ENCODE measurements around the gene DNPH1. TPM values are rescaled to one million over a fixed set of nuclear protein-coding genes. Genes with fewer than 3 reads are reported as not detected.

DNPH1 gene
- total RNA-seq, 1 donor from 2014 or later: 299 TPM

DNA sequence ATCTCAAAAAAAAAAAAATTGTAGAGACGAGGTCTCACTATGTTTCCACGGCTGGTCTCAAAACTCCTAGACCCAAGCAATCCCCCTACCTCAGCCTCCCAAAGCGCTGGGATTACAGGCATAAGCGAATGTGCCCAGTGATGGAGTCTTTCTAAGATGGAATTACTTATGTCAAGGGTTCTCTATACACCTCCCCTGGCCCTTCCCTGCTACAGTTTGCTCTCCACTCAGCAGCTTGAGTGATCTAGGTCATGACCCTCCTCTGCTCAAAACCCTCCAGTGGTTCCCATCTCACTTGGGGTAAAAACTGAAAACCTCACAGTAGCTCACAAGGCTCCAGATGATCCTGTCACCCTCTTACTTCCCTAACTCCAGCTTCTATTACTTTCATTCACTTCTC lies 1.8 kb upstream of the DNPH1 start:
- TF ChIP-seq, protein P1, sequence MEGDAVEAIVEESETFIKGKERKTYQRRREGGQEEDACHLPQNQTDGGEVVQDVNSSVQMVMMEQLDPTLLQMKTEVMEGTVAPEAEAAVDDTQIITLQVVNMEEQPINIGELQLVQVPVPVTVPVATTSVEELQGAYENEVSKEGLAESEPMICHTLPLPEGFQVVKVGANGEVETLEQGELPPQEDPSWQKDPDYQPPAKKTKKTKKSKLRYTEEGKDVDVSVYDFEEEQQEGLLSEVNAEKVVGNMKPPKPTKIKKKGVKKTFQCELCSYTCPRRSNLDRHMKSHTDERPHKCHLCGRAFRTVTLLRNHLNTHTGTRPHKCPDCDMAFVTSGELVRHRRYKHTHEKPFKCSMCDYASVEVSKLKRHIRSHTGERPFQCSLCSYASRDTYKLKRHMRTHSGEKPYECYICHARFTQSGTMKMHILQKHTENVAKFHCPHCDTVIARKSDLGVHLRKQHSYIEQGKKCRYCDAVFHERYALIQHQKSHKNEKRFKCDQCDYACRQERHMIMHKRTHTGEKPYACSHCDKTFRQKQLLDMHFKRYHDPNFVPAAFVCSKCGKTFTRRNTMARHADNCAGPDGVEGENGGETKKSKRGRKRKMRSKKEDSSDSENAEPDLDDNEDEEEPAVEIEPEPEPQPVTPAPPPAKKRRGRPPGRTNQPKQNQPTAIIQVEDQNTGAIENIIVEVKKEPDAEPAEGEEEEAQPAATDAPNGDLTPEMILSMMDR (conservative IDR thresholded peaks at IDR 0.05; ENCODE audit: low read depth, low read length): no peak
- H3K4me3 ChIP-seq (ENCODE audit: low read depth, low read length): no peak overlapping the region
- no peak for DNase-seq (ENCODE audit: low read depth)

DNA sequence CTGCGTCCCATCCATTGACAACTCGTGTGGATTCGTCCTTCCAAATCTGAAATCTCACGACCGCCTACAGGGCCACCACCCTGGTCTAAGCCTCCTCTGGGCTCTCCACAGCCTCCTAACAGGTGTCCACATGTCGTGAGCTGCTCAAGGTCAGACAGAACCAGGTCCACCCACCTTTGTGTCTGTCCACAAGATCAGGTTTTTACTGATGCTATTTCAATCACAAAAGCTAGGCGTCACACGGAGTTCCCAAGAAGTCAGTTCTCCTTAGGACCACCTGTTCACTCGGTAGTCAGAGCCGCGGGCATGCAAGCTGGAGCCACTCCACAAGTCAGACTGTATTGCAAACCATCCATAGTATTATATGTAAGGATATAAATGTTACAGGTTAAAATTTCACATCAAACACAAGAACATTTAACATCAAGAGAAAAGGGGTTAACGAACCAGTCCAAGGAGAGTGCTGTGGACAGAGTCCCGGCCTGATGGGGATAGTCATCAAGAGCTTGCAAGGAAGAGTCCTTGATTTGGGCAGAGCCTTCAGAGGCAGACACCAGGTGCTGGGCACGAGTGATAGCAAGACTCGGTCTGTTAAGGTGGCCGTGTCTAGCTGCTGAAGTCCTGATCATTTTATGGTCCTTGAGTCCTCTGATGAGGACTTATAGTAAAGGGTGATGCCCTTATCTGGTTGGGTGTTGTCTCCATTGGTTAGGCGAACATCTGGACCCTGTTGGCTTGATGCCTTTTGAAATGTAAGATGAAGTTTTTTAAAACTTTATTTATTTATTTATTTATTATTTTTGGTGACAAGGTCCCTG lies 731 bp upstream of the DNPH1 start:
- peak overlapping the region; percentile 57 for H3K4me3 ChIP-seq (ENCODE audit: low read depth, low read length)
- DNase-seq (ENCODE audit: low read depth): no peak
- TF ChIP-seq, protein P1 (conservative IDR thresholded peaks at IDR 0.05; ENCODE audit: low read depth, low read length): no peak

DNA sequence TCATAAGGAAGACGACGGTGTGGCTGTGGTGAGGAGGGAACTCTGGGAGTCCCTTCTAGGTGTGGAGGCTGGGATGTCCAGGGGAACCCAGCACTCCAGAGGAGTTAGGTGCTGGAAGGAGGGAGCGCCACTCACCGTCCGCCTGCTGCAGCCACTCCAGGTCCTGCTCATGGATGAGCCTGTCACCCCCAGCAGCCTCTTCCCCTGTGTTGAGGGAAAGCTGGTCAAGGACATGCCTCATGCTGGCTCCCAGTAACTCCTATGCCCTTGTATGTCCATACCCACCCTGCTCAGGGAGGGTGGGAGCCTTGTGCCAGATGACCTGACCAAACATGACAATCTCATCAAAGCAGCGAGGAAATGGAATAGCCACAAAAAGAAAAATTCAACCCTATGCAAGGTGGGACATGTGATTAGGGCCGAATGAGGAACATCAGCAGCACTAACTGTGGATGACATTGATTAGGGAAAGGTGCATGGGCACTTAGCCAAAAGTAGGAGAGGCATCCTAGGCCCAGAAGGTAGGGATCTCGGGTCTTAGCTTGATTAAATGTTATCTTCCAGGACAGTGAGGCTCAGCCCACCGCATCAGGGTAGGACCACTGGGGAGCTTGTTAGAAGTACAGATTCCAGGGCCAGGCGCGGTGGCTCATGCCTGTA lies 3.0 kb downstream of the DNPH1 start:
- H3K4me3 ChIP-seq (ENCODE audit: low read depth, low read length): no peak overlapping the region
- DNase-seq (ENCODE audit: low read depth): no peak
- TF ChIP-seq, protein P1 (conservative IDR thresholded peaks at IDR 0.05; ENCODE audit: low read depth, low read length): no peak

DNA sequence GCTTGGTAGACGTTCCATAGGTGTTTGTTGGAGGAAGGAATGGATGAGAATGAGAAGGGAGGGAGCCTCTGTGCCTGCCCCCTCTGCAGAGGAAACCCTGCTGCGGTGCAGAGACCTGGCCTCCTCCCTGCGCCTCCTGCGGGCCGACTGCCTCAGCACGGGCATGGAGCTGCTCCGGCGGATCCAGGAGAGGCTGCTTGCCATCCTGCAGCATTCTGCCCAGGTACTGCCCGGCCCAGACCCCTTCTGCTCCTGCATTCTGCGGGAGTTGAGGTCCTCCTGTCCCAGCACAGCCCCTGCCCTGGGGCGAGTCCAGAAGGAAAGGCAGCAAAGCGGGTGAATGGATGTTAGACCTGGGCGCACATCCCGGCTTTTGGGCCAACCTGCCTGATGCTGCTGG lies 6.1 kb downstream of the DNPH1 start:
- no peak for DNase-seq (ENCODE audit: low read depth)
- H3K4me3 ChIP-seq (ENCODE audit: low read depth, low read length): no peak overlapping the region
- TF ChIP-seq, protein P1 (conservative IDR thresholded peaks at IDR 0.05; ENCODE audit: low read depth, low read length): no peak

DNA sequence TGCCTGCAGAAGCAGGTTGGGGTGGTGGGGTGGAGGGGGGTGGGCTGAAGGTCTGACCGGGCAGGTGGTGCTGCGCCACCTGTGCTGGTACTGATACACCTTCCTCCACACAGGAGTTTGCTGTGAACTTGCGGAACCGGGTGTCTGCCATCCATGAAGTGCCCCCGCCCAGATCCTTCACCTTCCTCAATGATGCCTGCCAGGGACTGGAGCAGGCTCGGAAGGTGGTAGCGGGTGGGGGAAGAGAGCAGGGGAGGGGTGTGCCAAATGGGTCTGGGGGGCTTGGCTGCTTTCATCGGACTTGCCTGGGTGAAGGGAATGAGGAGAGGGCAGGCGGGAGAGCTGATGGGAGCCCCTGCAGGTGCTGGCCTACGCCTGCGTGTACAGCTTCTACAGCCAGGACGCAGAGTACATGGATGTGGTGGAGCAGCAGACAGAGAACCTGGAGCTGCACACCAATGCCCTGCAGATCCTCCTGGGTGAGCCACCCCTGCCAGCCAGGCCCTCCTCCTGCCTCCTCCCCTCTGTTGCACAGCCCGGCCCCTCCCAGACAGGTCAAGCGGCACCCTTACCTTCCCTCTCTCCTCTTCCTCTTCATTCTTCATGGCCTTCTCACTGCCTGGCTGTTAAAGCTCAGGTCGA lies 6.7 kb downstream of the DNPH1 start:
- DNase-seq (ENCODE audit: low read depth): no peak
- TF ChIP-seq, protein P1 (conservative IDR thresholded peaks at IDR 0.05; ENCODE audit: low read depth, low read length): no peak
- no peak overlapping the region for H3K4me3 ChIP-seq (ENCODE audit: low read depth, low read length)

DNA sequence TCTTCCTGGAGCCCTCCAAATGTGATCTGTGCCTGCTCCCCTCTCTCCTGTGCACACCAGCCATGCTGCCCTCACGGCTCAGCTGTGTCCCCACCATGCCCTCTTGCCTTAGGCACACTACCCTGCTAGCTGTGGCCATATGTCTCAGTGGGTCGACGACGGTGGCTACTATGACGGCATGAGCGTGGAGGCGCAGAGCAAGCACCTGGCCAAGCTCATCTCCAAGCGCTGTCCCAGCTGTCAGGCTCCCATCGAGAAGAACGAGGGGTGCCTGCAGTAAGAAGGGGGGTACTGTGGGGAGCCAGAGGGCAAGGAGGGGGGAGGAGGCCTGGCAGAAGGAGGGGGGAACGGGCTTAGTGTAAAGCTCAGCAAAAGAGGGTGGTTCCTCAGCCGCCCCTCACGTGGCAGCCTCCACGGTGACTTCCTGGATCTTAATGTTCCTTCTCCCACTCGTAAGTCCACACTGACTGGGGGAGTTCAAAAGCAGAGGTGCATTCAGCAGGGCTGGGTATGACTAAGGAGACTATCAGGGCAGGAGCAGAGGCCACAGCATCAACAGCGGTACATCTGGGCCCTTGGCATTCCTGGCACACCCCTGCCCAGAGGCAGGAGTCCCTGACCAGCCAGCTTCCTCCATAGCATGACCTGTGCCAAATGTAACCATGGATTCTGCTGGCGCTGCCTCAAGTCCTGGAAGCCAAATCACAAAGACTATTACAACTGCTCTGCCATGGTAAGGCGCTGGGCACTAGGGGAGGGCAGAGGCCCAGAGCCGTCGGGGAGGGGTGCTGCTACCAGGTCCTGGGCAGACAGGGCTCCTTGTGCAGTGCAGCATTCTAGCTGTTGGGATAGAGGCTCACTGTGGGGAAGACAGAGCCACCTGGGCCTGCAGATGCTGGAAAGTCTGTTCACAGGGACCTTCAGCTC lies 8.0 kb downstream of the DNPH1 start:
- DNase-seq (ENCODE audit: low read depth): no peak
- TF ChIP-seq, protein P1 (conservative IDR thresholded peaks at IDR 0.05; ENCODE audit: low read depth, low read length): no peak
- H3K4me3 ChIP-seq (ENCODE audit: low read depth, low read length): no peak overlapping the region
